Activated CD4-positive, alpha-beta T cell treated with anti-CD3 and anti-CD28 coated beads, Interleukin-2, amount 50 U/mL, for 24 hours (primary cell): ENCODE measurements around the gene GLRX2.
"Not testable (repeated sequence)": the region's sequence is repeated elsewhere in the genome, so short reads cannot be mapped to it uniquely, and the experiment has no call there.

Source experiments
- DNase-seq, 2 donors: peaks; one replicate each; pipeline ENCODE4 v3.0.0-alpha.2; 2020; ENCODE audit warnings: low read depth in 1 of 2, low spot score in 1 of 2

Gene GLRX2

GRCh38 chr1:193066606-193067005 lies 38.6 kb downstream of the GLRX2 start:
- DNase-seq: no peak

DNA sequence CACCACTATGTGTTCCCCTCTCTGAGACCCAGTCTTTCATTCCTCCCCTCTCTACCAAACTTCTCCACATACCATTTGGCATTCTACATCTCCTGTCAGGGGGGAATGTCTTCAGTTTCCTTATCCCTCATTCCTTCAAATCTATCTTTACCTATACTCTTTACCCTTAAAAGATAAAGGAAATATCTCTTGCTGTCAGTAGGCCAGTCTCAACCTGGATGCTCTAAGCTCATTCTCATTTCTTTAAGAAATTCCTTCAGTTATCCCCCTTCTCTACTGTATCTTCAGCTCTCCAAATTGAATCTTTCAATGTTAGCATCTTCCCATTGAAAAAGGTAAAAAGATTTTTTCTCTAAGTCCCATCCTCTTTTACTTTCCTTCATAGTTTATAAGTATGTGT lies 39.3 kb downstream of the GLRX2 start:
- no peak for DNase-seq

DNA sequence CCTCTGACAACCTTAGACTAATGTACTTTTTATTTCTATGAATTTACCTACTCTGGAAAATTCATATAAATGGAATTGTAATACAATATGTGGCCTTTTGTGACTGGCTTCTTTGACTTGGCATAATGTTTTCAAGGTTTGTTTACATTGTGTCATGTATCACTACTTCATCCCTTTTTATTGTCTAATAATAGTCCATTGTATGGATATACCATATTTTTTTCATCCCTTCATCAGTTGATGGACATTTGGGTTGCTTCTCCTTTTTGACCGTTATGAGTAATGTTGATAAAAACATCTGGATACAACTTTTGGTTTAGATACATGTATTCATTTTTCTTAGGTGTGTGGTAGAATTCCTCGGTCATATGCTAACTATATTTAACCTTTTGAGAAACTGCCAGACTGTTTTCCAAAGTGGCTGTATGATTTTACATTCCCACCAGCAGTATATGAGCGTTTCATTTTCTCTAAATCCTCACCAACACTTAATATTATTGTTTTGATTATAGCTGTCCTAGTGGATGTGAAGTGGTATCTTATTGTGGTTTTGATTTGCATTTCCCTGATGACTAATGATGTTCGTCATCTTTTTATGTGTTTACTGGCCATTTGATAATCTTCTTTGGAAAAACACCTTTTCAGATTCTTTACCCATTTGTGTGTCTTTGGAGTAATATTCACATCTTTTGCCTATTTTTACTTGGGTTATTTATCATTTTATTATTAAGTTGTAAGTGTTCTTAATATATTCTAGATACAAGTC lies 42.3 kb downstream of the GLRX2 start:
- DNase-seq: no peak

GRCh38 chr1:193060938-193061337 lies 44.3 kb downstream of the GLRX2 start:
- DNase-seq: no peak

- no peak for DNase-seq
These were observed 44.8 kb downstream of the GLRX2 start for GRCh38 chr1:193060406-193060805.

DNA sequence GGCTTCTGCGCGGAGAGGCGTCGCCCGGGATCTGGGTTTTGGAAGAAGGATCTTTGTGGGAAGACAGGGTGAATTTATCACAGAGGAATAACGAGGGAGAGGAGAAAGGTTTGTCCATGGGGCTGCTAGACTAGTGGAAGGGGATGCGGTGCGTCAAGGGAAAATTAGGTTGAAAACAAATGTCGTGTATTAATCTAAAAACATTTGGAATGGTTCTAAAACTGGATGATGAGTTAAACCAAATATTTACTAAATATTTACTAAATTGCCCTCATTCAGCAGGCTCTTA lies 45.2 kb downstream of the GLRX2 start:
- DNase-seq: no peak

DNA sequence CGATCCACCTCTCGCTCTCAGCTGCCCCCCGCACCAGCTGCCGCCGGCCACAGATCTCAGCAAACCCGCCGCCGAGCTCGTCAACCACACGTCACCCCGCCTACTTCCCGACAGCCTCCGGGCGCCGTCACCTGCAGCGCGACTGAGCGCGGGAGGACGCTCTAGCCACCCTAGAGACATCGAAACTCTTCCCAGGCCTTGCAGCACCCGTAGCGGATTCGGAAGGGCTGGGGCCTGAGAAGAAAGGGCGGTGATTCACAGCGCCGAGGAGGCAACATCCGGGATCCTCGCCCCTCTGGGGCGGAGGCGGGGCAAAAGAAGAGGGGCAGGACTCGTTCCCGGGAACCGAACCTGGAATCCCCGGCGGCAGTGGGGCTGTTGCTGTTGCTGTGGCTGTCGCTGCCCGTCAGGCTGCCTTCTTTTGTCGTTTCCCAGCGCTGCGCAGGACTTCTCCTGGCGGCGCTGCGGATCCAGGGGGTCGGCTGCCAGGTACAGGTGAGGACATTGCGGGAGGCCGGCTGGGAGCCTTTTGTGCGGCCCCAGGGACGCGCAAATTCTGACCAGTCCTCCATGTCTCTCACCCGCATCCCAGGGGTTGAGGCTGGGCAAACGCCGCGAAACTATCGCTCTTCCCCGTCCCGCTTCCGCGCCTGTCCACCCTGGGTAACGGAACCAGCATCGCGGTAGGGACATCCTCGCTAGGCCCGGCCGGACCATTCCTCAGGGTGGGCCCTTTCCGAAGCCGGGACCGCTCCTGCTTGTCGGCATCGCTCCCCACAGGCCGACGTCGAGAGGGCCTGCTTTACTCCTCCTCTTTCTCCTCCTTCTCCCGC lies 45.7 kb downstream of the GLRX2 start, which contains the start of the genes RO60 and UCHL5:
Gene RO60 (plus strand): TSS at position 331 of the 833 bp plus-strand sequence. CDS start 9,443 bp downstream, outside the sequence.
Gene UCHL5 (minus strand): TSS at position 79 of the 833 bp plus-strand sequence. CDS start 100 bp downstream, outside the sequence.
- peak; percentile 83 to 95 for DNase-seq

DNA sequence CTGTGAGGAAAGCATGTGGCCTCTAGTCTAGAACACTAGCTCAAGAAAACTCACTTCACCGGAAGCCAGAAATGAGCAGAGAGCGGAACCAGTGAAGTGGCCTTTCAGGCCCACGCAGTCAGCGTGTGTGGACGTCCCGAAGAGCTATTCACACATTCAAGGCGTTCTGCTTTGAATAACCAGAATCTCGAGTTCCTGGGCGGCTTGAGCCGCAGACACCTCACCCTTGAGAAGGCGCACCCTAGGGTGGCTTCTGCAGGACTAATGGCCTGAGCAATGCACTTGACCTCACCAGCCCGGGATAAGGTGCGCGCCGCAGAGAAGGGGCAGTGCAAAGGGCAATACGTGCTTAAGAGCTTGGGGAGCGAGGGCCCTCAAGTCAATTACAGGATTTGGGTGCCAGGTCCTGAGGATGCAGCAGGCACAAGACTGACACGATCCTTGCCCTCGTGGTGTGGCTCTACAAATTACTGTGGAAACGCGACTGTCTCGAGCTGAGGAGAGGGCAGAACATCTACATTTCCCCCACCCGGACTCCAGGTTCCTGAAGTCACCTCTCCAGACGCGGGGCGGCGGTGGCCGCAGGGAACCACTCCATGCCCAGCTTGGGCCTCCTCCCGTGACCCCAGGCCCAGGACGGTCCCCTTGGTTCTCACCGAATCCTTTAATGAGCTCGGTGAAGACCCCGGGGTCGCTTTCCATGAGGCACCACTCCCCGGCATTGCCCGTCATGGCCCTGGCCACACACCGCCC lies 46.5 kb downstream of the GLRX2 start:
- peak; percentile 35 to 58 for DNase-seq

GRCh38 chr1:193054169-193054675 lies 51.0 kb downstream of the GLRX2 start:
- no peak for DNase-seq

DNA sequence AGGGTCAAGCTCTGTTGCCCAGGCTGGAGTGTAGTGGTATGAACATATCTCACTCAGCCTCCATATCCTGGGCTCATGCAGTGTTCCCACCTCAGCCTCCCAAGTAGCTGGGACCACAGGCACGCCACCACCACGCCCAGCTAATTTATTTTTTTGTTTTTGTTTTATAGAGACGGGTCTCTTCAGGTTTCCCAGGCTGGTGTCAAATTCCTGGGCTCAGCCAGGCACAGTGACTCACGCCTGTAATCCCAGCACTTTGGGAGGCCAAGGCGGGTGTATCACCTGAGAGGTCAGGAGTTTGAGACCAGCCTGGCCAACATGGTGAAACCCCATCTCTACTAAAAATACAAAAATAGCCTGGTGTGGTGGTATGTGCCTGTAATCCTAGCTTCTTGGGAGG lies 56.3 kb downstream of the GLRX2 start:
- DNase-seq: not testable (repeated sequence)
